HepG2 (cell line): ENCODE data around the gene PTPRE.

Experiments used
- CTCF ChIP-seq: sonication (generic); formaldehyde crosslinking; IDR thresholded peaks from 2 replicates; pipeline ENCODE4 v1.5.0; 2020; ENCODE audit warnings: mild to moderate bottlenecking, missing genetic modification reagents, moderate library complexity
- FOXK1 ChIP-seq: sonication (generic); formaldehyde crosslinking; IDR thresholded peaks from 2 replicates; pipeline ENCODE4 v1.4.0; 2020; ENCODE audit warnings: low read depth, missing genetic modification reagents, borderline replicate concordance
- POLR2AphosphoS2 ChIP-seq: IDR thresholded peaks from 2 replicates; pipeline ENCODE4 v1.6.1; 2011; ENCODE audit warnings: low read depth, low read length, improper control_type of control experiment
- ZNF546 ChIP-seq: sonication (generic); formaldehyde crosslinking; conservative IDR thresholded peaks from 2 replicates; pipeline ENCODE4 v1.8.1; 2023; ENCODE audit warnings: mild to moderate bottlenecking, missing genetic modification reagents
- ZNF580 ChIP-seq: IDR thresholded peaks from 2 replicates; pipeline ENCODE4 v1.6.1; 2016; ENCODE audit warnings: low read depth, borderline replicate concordance
- ZNF644 ChIP-seq: IDR thresholded peaks from 2 replicates; pipeline ENCODE4 v1.6.1; 2016; ENCODE audit warnings: low read depth

- no peak for TF ChIP-seq POLR2AphosphoS2
- TF ChIP-seq ZNF644 (CRISPR knock-in tag): no peak
- no peak for TF ChIP-seq FOXK1 (CRISPR knock-in tag)
- TF ChIP-seq ZNF546: no peak
- no peak for TF ChIP-seq CTCF (CRISPR knock-in tag)
- TF ChIP-seq ZNF580 (CRISPR knock-in tag): no peak
Observed at GRCh38 chr10:128001849-128002248, 94.9 kb downstream of the PTPRE start.
